HT-29 (cell line): ENCODE results near the gene MAP2K3. TPM values are rescaled to one million over a fixed set of nuclear protein-coding genes. Genes with fewer than 3 reads are reported as not detected.
"Not testable (repeated sequence)": the region's sequence is repeated elsewhere in the genome, so short reads cannot be mapped to it uniquely, and the experiment has no call there.

ENCODE experiments used
- DNase-seq: peaks from one replicate; pipeline ENCODE4 v3.0.0-alpha.2; 2015; ENCODE audit warnings: low spot score
- total RNA-seq: library from RNA; depleted of rRNA; stranded (reverse); fragments of >200 nt; shearing (Covaris generic); gene quantifications from 2 replicates; pipeline ENCODE4 v1.2.3, GENCODE V29; 2014

Gene MAP2K3
- total RNA-seq, 1 experiment from 2014 or later: 89.9 TPM

DNA sequence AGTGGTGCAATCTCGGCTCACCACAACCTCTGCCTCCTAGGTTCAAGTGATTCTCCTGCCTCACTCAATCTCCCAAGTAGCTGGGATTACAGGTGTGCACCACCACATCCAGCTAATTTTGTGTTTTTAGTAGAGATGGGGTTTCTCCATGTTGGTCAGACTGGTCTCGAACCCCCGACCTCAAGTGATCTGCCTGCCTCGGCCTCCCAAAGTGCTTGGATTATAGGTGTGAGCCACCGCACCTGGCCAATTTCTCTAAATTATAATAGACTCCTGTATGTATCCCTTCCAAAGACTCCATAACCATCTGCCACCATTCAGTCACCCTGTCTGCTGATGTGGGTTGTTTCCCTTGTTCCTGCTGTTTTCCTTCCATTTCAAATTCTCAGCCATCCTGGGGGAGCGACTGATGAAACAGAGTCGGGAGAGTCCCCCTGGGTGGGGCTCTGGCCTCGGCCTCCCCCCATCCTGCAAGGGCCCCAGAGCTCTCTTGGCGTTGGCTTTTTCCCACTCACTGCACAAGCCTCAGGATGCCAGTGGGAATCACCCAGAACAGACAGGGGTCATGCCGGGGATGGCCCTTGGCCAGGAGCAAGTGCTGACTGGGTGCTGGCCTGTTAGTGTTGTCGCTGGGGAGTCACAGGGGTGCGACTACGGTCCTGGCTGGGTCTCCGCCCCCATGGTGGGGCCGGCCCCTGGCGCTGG lies 25.7 kb downstream of the MAP2K3 start:
- DNase-seq: not testable (repeated sequence)

DNA sequence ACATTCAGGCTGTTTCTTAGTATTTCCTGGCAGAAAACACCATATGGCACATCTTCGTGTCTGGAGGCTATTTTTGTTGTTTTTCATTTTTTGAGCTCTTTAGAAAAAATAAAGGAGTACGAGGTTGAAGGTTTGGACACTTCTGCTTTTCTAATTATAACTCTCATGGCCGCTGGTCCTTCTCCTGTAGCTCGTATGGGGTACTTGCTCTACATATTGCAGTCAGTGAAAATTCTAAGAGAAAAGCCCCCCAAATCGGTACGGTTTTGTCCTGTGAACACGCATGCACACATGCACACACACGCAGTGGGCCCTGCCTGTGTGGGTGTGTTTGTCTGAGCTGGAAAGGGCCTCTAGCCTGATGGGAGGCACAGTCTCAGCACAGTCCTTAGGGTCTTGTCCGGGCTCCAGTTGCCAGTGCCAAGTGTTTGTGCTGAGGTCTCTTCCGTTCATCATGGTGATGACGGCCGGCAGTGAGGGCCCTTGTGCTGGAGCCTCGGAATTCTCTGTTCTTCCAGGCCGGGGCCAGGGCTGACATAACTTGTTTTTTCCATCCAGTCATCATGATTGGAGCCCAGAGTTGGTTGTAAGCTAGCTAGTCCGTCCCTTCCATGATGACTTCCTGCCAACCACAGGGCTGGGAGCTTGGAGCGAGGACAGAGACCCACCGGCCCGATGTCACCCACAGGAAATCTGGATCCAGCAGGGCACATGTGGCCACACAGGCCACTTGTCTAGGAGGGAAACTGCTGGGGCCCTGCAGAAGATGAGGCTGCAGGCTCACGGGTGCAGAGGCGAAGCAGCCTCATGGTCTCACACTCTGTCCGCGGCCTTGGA lies 26.5 kb downstream of the MAP2K3 start:
- DNase-seq: not testable (repeated sequence)

DNA sequence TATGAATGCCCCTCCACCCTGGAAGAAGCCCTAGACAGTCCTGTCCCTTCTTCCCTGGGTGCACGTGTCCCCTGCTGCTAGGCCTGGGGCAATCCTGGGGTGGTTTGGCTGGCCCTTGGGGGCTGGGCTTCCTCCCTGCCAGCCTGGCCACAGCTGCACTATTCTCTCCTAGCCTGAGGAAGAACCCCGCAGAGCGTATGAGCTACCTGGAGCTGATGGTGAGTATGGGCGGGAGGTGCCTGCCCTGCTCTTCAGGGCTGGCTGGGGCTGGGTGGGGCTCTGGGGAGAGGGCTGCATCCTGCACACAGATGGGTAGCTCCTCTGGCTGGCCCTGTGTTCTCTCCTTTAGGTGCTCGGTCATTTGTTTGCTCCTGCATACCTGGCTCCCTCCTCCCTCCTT lies 28.8 kb downstream of the MAP2K3 start:
- DNase-seq: no peak

DNA sequence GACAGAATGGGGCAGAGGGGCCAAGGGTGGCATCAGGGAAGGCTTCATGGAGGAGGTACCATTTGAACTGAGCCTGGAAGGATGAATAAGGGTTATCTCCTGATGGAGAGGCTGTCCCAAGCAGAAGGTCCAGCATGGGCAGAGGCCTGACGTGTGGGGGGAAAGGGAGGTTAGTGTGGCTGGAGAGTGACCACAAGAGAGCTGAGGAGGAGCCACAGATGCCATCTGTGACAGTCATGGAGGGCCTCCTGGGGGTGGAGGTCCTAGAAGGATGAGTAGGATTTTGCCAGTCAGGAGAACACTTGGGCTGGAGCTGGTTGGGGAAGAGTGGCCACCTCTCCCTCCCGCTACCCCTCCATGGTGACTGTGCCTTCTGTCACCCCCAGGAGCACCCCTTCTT lies 29.2 kb downstream of the MAP2K3 start:
- DNase-seq: not testable (repeated sequence)

DNA sequence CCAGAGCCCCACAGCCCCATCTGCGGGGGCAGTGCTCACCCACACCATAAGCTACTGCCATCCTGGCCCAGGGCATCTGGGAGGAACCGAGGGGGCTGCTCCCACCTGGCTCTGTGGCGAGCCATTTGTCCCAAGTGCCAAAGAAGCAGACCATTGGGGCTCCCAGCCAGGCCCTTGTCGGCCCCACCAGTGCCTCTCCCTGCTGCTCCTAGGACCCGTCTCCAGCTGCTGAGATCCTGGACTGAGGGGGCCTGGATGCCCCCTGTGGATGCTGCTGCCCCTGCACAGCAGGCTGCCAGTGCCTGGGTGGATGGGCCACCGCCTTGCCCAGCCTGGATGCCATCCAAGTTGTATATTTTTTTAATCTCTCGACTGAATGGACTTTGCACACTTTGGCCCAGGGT lies 29.8 kb downstream of the MAP2K3 start:
- not testable (repeated sequence) for DNase-seq

DNA sequence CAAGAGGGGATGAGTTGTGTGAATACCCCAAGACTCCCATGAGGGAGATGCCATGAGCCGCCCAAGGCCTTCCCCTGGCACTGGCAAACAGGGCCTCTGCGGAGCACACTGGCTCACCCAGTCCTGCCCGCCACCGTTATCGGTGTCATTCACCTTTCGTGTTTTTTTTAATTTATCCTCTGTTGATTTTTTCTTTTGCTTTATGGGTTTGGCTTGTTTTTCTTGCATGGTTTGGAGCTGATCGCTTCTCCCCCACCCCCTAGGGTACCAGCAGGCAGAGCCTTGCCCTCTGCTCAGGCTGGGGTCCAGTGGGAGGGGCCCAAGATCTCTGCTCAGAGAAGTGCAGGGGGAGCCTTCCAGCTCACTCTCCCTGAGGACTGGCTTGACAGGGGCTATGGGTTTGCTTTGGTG lies 30.2 kb downstream of the MAP2K3 start:
- DNase-seq: not testable (repeated sequence)

DNA sequence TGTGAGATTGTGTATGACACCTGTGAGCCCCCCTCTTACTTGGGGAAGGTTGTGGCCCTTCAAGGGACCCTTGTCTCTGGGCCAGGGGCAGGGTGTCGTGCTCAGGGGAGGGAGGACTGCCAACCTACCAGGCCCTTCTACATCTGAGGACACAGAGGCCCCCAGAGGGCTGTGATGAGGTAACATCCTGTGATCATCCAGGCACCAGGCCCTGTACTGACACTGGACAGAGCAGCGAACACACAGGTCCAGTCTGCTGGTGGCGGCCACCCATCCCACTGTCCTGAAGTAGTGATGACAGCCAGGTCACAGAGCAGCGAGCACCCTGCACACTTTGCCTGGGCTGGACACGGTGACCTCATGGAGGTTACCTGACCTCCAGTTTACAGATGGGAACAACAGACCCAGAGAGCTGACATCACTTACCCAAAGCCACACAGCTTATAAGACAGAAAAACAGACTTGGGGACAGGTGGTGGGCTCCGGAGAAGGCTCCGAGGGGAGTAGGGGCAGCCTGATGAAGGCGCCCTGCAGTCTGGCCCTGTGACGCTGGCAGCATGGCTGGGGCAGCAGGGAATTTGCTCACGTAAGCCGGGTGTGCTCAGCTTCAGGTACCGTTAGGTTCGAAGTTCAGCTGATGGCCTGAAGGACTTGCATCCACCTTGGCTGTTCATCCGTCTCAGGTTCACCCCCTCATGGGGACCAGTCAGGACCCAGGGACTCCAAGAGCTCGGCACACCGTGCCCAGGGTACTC lies 30.9 kb downstream of the MAP2K3 start:
- not testable (repeated sequence) for DNase-seq

DNA sequence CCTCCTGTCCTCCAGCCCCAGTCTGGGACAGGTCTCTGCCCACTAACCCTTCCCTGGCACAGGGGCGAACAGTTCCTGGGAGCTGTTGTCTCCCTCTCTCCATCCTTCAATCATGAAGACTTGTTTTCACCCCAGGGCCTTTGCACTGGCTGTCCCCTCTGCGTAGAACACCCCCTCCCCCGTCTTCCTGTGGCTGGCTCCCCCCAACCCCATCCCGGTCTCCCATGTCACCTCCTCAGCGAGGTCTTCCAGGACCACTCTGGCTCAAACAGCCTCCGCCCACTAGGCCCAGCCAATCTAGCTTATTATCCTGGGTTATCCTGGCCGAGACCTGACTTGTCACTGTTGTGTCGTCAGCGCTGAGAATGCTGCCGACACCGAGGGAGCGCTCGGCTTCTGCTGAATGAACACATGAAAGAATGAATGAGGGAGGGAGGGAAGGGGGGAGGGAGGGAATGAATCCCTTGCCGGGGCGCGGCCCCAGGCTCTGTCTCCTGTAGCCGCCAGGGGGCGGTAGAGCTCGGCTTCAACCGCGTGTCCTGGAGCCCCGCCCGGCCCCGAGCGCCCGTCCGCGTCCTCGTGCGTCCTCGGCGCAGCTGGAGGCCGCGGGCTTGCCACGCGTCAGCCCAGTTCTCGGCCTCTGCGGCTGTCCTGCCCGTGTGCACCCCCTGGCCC lies 31.8 kb downstream of the MAP2K3 start:
- DNase-seq: not testable (repeated sequence)

DNA sequence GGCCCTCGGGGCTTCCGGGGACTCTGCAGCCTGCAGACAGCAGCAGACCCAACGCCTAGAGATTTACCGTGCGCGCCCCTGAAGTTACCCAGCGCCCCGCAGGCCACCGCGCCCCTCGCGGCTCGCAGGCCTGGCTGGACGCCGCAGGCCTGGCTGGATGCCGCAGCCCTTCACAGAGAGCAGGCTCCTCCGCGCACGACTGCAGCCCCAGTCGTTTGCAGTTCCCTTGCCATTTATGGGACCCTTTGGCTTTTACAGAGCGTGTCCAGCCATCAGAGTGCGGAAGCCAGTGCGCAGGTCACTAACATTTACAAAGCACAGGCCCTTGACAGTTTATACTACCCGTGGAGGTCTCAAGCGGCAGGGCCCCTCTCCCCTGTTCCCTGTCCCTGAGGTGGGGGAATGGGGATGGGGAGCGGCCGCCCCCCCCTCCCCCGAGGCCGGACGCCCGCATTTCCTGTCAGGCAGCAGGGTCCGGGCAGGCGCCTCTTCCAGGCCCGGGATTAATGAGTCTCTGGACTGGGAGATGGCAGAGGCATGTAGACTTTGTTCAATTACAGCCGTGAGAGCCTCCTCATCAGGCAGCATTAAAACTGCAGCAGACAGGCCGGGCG lies 32.5 kb downstream of the MAP2K3 start:
- not testable (repeated sequence) for DNase-seq

DNA sequence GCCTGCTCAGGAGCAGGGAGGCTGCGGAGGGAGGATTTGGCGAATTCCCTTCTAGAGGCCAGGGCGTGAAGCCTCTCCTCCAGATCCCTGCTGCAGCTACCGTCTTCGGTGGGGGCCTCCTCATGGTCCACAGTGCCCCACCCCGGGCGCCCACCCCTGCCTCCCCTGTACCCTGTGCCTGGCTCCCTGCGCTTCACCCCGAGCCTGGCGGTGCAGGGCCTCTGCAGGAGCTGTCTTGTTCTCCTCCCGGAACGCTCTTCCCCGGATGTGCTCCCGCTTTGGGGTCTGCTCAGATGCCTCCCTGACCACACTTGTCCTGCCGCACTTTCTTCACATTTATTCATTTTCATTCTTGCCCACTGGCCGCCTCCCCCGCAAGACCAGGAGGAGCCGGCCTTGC lies 33.3 kb downstream of the MAP2K3 start:
- not testable (repeated sequence) for DNase-seq

DNA sequence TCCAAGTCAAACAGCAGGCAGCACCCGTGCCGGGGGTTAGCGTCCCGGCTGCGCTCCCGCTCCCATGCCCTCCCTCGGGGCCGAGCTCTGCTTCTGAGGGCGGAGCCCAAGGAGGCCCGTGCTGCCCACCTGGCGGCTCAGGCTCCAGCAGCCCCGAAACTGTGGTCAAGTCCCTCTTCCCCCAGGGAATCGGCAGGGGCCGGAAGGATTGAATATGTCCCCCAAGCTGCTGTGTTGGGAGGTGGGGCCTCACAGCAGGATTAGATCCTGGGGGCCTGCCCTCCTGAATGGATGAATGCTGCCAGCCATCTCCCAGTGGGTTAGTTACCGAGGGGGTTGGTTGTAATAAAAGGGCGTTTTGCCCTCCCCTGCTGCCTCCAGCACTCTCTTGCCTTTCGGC lies 33.9 kb downstream of the MAP2K3 start:
- DNase-seq: no peak

DNA sequence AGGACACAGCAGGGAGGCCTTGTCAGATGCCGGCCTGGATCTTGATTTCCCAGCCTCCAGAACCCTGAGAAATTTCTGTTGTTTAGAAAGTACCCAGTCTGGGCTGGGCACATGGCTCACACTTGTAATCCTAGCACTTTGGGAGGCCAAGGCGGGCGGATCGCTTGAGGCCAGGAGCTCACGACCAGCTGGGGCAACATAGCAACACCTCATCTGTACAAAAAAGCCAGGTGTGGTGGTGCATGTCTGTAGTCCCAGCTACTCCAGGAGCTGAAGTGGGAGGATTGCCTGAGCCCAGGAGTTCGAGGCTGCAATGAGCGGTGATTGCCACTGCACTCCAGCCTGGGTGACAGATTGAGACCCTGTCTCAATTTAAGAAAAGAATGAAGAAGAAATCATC lies 34.3 kb downstream of the MAP2K3 start:
- not testable (repeated sequence) for DNase-seq

DNA sequence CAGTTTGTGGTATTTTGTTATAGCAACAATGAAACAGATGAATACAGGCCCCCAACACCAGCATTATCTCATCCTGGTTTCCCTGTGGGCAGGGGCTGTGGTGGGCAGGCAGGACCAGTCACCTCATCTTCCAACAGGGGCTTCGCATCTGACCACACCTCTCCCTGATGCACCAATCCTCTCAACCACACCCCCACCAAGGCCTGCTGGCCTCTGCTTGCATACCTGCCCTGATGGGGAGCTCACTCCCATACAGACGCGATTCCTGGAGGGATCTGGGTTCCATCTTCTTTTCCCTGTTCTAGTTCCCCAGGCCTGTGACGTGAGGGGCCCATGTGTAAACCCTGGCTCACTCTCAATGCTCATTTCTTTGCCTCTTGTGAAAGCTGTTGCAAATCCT lies 34.7 kb downstream of the MAP2K3 start:
- not testable (repeated sequence) for DNase-seq

DNA sequence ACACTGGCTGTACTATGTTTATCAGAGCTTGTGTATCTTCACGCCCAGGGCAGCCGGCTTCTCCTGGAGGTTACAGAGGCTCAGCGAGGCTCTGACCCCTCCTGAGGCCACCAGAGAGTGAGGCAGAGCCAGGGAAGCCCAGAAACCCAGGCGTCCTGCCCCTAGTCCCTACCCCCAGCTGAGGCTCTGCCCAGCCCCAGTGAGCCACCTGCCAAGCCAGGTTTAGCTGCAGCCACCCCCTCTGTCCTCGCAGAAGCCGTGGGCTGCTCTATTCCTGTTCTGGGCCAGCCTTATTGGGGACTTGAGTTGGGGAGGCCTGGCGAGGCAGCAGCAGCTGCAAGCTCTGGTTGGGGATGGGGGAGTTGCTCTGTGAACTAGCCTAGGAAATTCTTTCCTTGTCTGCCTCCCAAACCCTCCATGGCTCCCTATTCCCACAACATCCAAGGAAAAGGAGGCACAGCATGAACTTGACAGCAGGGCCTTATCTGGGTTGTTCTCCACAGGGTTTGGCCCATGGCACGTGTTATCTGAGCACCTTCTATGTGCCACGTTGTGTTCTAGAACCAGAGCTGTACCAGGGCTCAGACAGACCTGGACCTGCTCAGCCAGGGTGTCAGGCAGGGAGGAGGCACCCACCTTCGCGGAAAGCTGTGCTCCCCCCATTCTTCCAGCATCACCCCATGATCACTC lies 35.3 kb downstream of the MAP2K3 start:
- DNase-seq: not testable (repeated sequence)

DNA sequence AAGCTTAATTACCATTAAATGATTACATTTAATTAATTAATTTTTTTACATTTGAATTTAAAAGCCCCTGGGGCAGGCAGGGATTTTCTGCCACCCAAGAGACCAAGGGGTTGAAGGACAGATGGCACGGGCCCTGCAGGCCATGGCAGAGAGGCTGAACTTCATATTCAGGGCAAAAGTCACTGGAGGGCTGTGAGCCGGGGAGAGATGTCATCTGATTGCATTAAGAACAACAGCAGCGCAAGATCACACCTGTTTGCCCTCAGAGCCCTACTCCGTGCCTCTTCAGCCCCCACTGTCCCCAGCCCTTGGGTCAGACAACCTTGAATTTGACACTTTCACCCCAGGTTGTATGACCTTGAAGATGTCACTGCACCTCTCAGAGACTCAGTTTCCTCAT lies 35.9 kb downstream of the MAP2K3 start:
- DNase-seq: not testable (repeated sequence)

DNA sequence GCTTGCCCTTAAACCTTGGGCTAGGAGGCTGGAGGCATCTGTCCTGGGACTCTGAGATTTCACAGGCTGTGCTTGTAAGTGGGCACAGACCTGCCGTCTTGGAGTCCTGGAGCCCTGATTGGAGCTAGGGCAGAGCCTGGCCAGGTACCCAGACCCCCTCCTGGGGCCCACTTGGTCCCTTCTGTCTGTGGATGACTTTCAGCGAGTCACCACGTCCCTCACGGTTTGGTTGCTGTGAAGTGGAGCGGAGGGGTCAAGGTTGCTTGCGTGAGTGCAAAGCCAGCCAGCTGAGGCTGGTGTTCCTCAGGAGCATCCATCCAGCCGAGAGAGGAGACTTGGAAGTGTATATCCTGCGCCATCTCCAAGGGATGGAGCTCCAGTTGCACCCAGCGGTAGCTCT lies 36.5 kb downstream of the MAP2K3 start:
- DNase-seq: not testable (repeated sequence)

DNA sequence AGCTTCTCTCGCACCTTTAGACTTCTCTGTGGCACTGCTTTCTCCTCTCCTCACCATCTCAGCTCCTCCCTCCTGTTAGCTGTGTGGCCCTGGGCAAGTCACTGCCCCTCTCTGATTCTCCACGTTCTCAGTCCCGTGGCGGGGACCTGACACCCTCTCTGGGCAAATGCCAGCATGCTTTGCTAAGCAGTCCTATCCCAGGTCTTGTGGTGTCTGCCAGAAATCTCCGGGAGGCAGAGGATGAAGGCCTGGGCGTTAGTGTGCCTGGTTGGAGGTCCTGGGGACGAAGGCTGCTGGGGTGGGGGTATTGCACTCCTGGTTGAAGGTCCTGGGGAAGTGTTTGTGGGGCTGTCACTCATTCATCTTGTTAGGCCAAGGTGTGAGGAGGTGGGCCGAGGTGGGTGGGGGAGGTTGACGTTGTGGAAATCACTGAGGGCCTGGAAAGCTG lies 37.3 kb downstream of the MAP2K3 start:
- not testable (repeated sequence) for DNase-seq

DNA sequence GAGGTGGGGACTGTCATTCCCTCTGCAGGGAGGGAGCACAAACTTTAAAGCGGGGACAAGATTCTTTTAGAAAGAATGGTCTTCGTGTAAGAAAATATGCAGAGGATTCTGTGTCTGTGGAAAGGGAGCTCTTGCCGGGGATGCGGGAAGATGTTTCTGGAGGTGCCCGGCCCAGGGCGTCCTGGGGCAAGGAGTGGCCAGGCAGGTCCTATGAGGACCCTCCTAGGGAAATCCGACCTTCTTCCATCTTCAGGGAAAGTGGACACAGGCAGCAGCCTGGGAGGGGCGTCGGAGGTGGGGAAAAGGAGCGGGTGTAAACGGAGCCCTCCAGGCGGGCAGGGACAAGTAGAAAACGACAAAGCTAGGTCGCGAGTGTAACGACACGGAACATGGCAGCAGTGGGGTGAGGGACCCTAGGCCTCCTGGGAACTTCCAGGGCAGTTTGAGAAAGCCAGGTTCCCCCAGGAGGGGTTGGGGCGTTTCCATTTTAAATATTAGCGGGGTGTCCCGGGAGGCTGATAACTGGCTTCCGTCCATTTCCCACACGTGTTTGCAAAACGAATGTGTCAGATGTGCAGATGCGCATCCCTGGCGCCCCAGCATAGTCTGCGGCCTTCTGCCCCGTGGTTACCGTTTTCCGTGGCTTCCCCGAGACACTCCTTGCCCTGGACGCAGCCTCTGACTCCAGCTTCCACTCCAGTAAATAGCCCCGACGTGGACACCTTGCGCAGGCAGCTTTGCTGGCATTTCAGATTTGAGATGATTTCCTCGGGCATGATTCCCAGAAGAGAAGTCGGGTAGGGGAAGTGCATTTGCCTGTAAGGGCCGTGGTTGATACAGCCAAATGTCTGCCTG lies 39.0 kb downstream of the MAP2K3 start:
- DNase-seq: not testable (repeated sequence)

DNA sequence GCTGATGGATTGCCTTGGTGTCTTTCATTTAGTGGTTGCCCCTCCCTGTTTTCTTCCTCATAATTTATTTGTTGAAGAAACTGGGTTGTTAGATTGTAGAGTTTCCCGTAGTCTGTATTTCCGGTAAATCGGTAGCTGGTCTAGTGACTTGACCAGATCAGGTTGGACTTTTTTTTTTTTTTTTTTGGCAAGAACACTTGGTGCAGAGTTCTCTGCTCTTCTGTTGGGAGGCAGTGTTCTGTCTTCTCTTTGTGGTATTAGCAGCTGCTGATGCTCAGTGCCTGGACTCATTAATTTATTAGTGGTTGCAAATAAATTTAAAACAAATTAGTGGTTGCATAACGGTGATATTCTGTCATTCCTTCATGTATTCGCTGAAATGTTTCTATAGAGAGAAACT lies 40.2 kb downstream of the MAP2K3 start:
- DNase-seq: not testable (repeated sequence)
